Activated CD4-positive, alpha-beta T cell treated with anti-CD3 and anti-CD28 coated beads, Interleukin-2, amount 10 ng/mL, durations not matched to agents 24 days and 14 days (primary cell): ENCODE measurements around the gene DIS3L2. TPM values are rescaled to one million over a fixed set of nuclear protein-coding genes. Genes with fewer than 3 reads are reported as not detected.
"Not testable (repeated sequence)": the region's sequence is repeated elsewhere in the genome, so short reads cannot be mapped to it uniquely, and the experiment has no call there.

ENCODE experiments used
- DNase-seq: peaks from one replicate; pipeline ENCODE4 v3.0.0; 2022
- H3K27ac Mint-ChIP-seq: one replicate; pipeline ENCODE4 v1.8.0; 2022; ENCODE audit warnings: mild to moderate bottlenecking, mixed read lengths
- H3K27me3 Mint-ChIP-seq: one replicate; pipeline ENCODE4 v1.8.0; 2022; ENCODE audit warnings: mixed read lengths
- H3K36me3 Mint-ChIP-seq: one replicate; pipeline ENCODE4 v1.8.0; 2022; ENCODE audit warnings: low read depth, mild to moderate bottlenecking, mixed read lengths
- H3K4me1 Mint-ChIP-seq: one replicate; pipeline ENCODE4 v1.8.0; 2021; ENCODE audit warnings: mixed read lengths
- H3K4me3 Mint-ChIP-seq: one replicate; pipeline ENCODE4 v1.8.0; 2022; ENCODE audit warnings: mild to moderate bottlenecking, moderate library complexity, mixed read lengths
- H3K9me3 Mint-ChIP-seq: one replicate; pipeline ENCODE4 v1.8.0; 2021; ENCODE audit warnings: mixed read lengths
- intact Hi-C: fragments of 100-400 bp; cut with micrococcal nuclease; formaldehyde crosslinking; loops from one replicate; pipeline ENCODE4 v1.15.1; 2023
- total RNA-seq: library from RNA; stranded (reverse); gene quantifications from 2 replicates; pipeline ENCODE4 v1.2.3, GENCODE V29; 2022

The DIS3L2 gene
- total RNA-seq, 1 donor from 2014 or later: 27.8 TPM

DNA sequence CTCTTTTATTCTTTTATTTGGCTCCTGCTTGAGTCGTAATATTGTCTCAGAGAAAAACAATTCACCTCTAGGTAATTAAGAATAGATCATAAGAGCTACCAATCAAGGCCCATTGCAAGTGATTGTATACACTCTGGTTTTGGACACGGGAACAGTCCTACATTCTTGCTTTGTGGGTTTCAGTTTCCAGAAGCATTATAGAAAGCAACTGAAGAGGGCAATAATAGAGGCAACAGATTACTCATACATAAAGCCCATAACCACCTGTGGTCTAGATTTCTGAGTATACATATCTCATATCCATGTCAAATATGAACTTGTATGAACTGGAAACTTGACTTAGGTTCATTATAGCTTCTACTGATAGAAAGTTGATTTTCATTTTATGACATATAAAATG is 65.4 kb downstream of the DIS3L2 start:
- Mint-ChIP-seq H3K36me3 (peaks cover 49% of the 10 kb centered on the region), H3K9me3 (peaks cover 4% of the 10 kb centered on the region), H3K27me3 (peaks cover 12% of the 10 kb centered on the region), H3K4me3 (no peak overlapping the region), H3K4me1 (peaks cover 22% of the 10 kb centered on the region), H3K27ac (no peak overlapping the region)
- intact Hi-C loops: loop anchor here (1.0 to 10.0 kb wide), 2 partner anchors 31 to 288 kb away; no protein-coding TSS in a partner anchor
- peak; percentile 63 for DNase-seq

DNA sequence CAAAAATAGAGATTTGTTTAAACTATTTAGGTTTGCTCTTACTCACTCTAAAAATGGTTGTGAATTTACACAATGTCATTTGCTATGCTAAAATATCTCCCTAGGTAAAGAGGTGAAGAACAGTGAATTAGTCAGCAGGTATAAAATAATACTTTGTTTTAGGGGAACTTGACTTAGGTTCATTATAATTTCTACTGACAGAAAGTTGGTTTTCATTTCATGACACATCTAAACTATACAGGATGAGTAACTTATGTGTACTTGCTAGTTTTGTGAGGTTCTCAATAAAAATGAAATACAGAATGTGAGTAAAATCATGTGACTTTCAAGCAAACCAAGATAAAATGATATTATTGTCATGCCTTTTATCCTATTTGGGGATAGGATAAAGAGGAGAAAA is 66.0 kb downstream of the DIS3L2 start:
- Mint-ChIP-seq H3K36me3 (peaks cover 55% of the 10 kb centered on the region), H3K9me3 (peaks cover 7% of the 10 kb centered on the region), H3K27me3 (peaks cover 10% of the 10 kb centered on the region), H3K27ac (no peak overlapping the region), H3K4me1 (peaks cover 22% of the 10 kb centered on the region), H3K4me3 (no peak overlapping the region)
- intact Hi-C loops: loop anchor here (1.0 to 10.0 kb wide), 2 partner anchors 31 to 287 kb away; no protein-coding TSS in a partner anchor
- no peak for DNase-seq

DNA sequence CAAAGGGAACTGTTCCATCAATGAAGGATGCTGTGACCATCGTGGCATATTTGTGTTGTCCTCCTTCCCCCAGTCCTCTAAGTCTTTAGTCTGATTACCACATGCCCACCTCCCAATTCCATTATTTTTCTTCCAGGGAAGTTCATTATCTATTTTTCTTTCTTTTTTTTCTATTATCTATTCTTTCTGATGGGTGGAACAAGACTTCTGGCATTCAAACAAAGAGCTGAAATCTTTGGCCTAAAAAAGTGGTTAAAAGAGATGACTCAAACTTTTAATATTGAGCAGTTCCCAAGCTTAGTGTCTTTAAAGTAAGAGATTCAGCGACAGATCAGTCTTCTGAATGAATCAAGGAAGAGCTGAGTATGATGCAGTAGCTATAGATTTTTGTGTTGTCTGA is 66.6 kb downstream of the DIS3L2 start:
- no peak for DNase-seq
- peaks cover 22% of the 10 kb centered on the region for H3K4me1 Mint-ChIP-seq
- no peak overlapping the region for H3K4me3 Mint-ChIP-seq
- H3K36me3 Mint-ChIP-seq: peaks cover 54% of the 10 kb centered on the region
- intact Hi-C loops: loop anchor here (10.0 kb wide), 1 partner anchor 287 kb away; no protein-coding TSS in a partner anchor
- peaks cover 11% of the 10 kb centered on the region for H3K27me3 Mint-ChIP-seq
- no peak overlapping the region for H3K27ac Mint-ChIP-seq
- peaks cover 9% of the 10 kb centered on the region for H3K9me3 Mint-ChIP-seq

GRCh38 chr2:232028631-232029030 is 67.1 kb downstream of the DIS3L2 start:
- no peak overlapping the region for H3K4me3 Mint-ChIP-seq
- H3K4me1 Mint-ChIP-seq: peaks cover 22% of the 10 kb centered on the region
- H3K27ac Mint-ChIP-seq: no peak overlapping the region
- intact Hi-C loops: loop anchor here (10.0 kb wide), 1 partner anchor 286 kb away; no protein-coding TSS in a partner anchor
- H3K27me3 Mint-ChIP-seq: peaks cover 12% of the 10 kb centered on the region
- no peak for DNase-seq
- peaks cover 53% of the 10 kb centered on the region for H3K36me3 Mint-ChIP-seq
- peaks cover 13% of the 10 kb centered on the region for H3K9me3 Mint-ChIP-seq

- Mint-ChIP-seq H3K4me1 (peaks cover 22% of the 10 kb centered on the region), H3K4me3 (no peak overlapping the region), H3K27me3 (peaks cover 14% of the 10 kb centered on the region), H3K36me3 (peaks cover 58% of the 10 kb centered on the region), H3K9me3 (peaks cover 15% of the 10 kb centered on the region), H3K27ac (no peak overlapping the region)
- DNase-seq: no peak
- intact Hi-C loops: loop anchor here (10.0 kb wide), 1 partner anchor 285 kb away; no protein-coding TSS in a partner anchor
Measured at GRCh38 chr2:232029346-232029745, 67.8 kb downstream of the DIS3L2 start.

- Mint-ChIP-seq H3K27ac (no peak overlapping the region), H3K9me3 (peaks cover 24% of the 10 kb centered on the region), H3K4me3 (no peak overlapping the region), H3K36me3 (peaks cover 60% of the 10 kb centered on the region), H3K4me1 (peaks cover 22% of the 10 kb centered on the region), H3K27me3 (peaks cover 15% of the 10 kb centered on the region)
- intact Hi-C loops: no loop called here
- DNase-seq: no peak
Measured at GRCh38 chr2:232030229-232030628, 68.7 kb downstream of the DIS3L2 start.

DNA sequence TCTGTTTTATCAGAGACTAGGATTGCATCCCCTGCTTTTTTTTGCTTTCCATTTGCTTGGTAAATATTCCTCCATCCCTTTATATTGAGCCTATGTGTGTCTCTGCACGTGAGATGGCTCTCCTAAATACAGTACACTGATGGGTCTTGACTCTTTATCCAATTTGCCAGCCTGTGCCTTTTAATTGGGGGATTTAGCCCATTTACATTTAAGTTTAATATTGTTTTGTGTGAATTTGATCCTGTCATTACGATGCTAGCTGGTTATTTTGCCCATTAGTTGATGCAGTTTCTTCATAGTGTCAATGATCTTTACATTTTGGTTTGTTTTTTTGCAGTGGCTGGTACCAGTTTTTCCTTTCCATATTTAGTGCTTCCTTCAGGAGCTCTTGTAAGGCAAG is 73.8 kb downstream of the DIS3L2 start:
- H3K4me1 Mint-ChIP-seq, H3K27me3 Mint-ChIP-seq, H3K27ac Mint-ChIP-seq, H3K4me3 Mint-ChIP-seq, intact Hi-C loops, DNase-seq: not testable (repeated sequence)
- Mint-ChIP-seq H3K36me3 (peaks cover 59% of the 10 kb centered on the region), H3K9me3 (peaks cover 28% of the 10 kb centered on the region)

DNA sequence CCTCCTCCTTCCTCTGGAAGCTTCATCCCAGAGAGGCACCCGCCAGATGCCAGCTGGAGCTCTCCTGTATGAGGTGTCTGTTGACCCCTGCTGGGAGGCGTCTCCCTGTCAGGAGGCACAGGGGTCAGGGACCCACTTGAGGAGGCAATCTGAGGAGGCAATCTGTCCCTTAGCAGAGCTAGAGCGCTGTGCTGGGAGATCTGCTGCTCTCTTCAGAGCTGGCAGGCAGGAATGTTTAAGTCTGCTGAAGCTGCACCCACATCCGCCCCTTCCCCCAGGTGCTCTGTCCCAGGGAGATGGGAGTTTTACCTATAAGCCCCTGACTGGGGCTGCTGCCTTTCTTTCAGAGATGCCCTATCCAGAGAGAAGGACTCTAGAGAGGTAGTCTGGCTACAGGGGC is 75.4 kb downstream of the DIS3L2 start:
- intact Hi-C loops, H3K27me3 Mint-ChIP-seq, H3K27ac Mint-ChIP-seq, H3K4me3 Mint-ChIP-seq, H3K4me1 Mint-ChIP-seq: not testable (repeated sequence)
- Mint-ChIP-seq H3K9me3 (peaks cover 24% of the 10 kb centered on the region), H3K36me3 (peaks cover 47% of the 10 kb centered on the region)
- peak; percentile 24 for DNase-seq

- no peak for DNase-seq
- peaks cover 16% of the 10 kb centered on the region for H3K9me3 Mint-ChIP-seq
- no peak overlapping the region for H3K27ac Mint-ChIP-seq
- peaks cover 3% of the 10 kb centered on the region for H3K27me3 Mint-ChIP-seq
- no peak overlapping the region for H3K4me3 Mint-ChIP-seq
- peaks cover 34% of the 10 kb centered on the region for H3K36me3 Mint-ChIP-seq
- intact Hi-C loops: no loop called here
- peaks cover 4% of the 10 kb centered on the region for H3K4me1 Mint-ChIP-seq
Measured at GRCh38 chr2:232038251-232038880, 76.9 kb downstream of the DIS3L2 start.

- peaks cover 3% of the 10 kb centered on the region for H3K27me3 Mint-ChIP-seq
- H3K27ac Mint-ChIP-seq: no peak overlapping the region
- DNase-seq: no peak
- no peak overlapping the region for H3K4me3 Mint-ChIP-seq
- peaks cover 4% of the 10 kb centered on the region for H3K4me1 Mint-ChIP-seq
- peaks cover 30% of the 10 kb centered on the region for H3K36me3 Mint-ChIP-seq
- intact Hi-C loops: no loop called here
- H3K9me3 Mint-ChIP-seq: peaks cover 15% of the 10 kb centered on the region
Measured at GRCh38 chr2:232038881-232039485, 77.5 kb downstream of the DIS3L2 start.

DNA sequence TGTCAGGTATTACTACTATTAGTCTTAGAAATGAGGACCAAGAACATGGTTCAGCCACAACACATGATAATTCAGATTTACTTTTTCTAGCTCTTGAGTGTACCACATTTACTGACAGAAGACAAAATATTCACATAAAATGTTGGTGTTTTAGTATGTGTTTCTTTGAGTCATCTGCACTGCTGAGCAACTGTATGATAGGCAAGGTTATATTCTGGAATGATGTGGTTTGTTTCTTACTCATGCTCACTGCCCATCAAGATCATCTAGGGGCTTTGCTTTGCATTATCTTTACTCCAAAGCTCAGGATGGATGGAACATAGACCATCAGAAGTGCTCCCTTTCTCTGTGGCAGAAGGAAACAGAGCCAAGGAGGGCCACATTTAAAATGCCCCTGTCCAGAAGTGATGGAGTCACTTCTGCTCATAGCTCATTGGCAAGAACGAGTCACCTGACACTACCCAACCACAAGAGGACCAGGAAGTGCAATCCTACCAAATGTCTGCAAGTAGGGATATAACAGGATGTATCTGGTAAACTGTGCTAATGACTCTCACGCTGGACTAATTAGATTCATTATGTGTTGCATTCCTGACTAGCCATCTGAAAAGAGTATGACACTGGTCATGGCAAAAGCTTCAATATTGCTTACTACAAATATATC is 81.5 kb downstream of the DIS3L2 start:
- Mint-ChIP-seq H3K36me3 (peaks cover 3% of the 10 kb centered on the region), H3K4me1 (peaks cover 3% of the 10 kb centered on the region), H3K27ac (no peak overlapping the region), H3K9me3 (no peaks in the 10 kb centered on the region), H3K27me3 (no peaks in the 10 kb centered on the region), H3K4me3 (no peak overlapping the region)
- no peak for DNase-seq
- intact Hi-C loops: no loop called here

DNA sequence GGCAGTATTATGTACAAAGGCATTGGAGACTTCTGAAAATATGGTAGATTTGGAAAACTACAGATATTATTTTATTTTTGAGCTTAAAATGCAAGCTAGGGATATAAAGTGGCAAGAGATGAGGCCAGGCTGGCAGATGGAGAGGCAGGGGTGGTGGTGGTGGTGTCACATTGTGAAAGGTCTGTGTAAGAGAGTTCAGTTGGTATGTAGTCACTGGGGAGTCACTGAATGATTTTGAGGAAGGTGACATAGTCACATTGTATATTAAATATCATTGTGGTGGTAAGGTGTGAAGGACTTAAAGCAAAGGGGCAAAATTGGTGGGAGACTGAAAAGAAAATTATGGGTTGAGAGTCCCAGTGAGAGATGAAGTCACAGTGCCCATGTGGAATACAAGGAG is 82.5 kb downstream of the DIS3L2 start:
- H3K9me3 Mint-ChIP-seq: no peaks in the 10 kb centered on the region
- no peak overlapping the region for H3K4me3 Mint-ChIP-seq
- no peak overlapping the region for H3K27ac Mint-ChIP-seq
- no peaks in the 10 kb centered on the region for H3K27me3 Mint-ChIP-seq
- DNase-seq: no peak
- intact Hi-C loops: no loop called here
- H3K36me3 Mint-ChIP-seq: peaks cover 2% of the 10 kb centered on the region
- H3K4me1 Mint-ChIP-seq: no peaks in the 10 kb centered on the region

- Mint-ChIP-seq H3K9me3 (no peaks in the 10 kb centered on the region), H3K4me1 (peaks cover 2% of the 10 kb centered on the region), H3K36me3 (no peaks in the 10 kb centered on the region), H3K27me3 (peaks cover 3% of the 10 kb centered on the region), H3K4me3 (no peak overlapping the region), H3K27ac (no peak overlapping the region)
- no peak for DNase-seq
- intact Hi-C loops: no loop called here
Measured at GRCh38 chr2:232049350-232049749, 87.8 kb downstream of the DIS3L2 start.

DNA sequence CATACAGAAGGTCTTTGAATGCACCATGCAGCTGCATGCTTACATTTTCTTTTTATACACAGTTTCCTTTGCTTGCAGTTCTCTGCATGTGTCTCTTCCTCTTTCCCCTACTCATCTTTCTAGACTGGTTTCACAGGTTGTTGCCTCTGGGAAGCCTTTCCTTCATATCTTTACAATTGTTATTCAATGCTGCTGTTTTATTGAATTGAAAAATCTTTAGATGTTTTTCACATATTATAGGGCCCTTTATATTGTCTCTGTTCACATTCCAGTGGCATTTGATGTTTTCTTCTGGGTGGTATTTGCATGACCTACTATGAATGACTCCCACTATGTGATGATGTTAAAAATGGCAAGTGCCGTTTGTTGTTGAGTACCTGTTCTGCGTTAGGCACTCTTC is 91.1 kb downstream of the DIS3L2 start:
- peaks cover 2% of the 10 kb centered on the region for H3K4me1 Mint-ChIP-seq
- H3K9me3 Mint-ChIP-seq: no peaks in the 10 kb centered on the region
- H3K36me3 Mint-ChIP-seq: no peaks in the 10 kb centered on the region
- intact Hi-C loops: no loop called here
- peaks cover 5% of the 10 kb centered on the region for H3K27me3 Mint-ChIP-seq
- no peak overlapping the region for H3K4me3 Mint-ChIP-seq
- no peak for DNase-seq
- no peak overlapping the region for H3K27ac Mint-ChIP-seq
